GM19240 (cell line): ENCODE results near the gene LBHD2.

Experiments used
- DNase-seq: peaks from one replicate; pipeline ENCODE4 v3.0.0; 2011; ENCODE audit warnings: low spot score; ENCODE audit not compliant: insufficient read length

LBHD2 gene

GRCh38 chr14:103068351-103069073 is 15.5 kb upstream of the LBHD2 start:
- no peak for DNase-seq

GRCh38 chr14:103070263-103070885 is 13.6 kb upstream of the LBHD2 start:
- DNase-seq, result no peak

- DNase-seq, result no peak
Measured at GRCh38 chr14:103070971-103071542, 13.0 kb upstream of the LBHD2 start.

- DNase-seq, result no peak
Measured at GRCh38 chr14:103071544-103072251, 12.3 kb upstream of the LBHD2 start.

GRCh38 chr14:103072595-103073366 is 11.2 kb upstream of the LBHD2 start:
- no peak for DNase-seq

GRCh38 chr14:103073367-103073875 is 10.6 kb upstream of the LBHD2 start:
- DNase-seq, result no peak

- DNase-seq, result no peak
Measured at GRCh38 chr14:103073876-103074728, 9.9 kb upstream of the LBHD2 start.

- DNase-seq, result no peak
Measured at GRCh38 chr14:103074729-103075367, 9.2 kb upstream of the LBHD2 start.

- peak; percentile 96 for DNase-seq
Measured at GRCh38 chr14:103078420-103078749, 5.6 kb upstream of the LBHD2 start.

GRCh38 chr14:103078860-103079587 is 5.0 kb upstream of the LBHD2 start:
- no peak for DNase-seq

GRCh38 chr14:103081951-103082350 is 2.1 kb upstream of the LBHD2 start:
- DNase-seq, result no peak

- no peak for DNase-seq
Measured at GRCh38 chr14:103085106-103086091, 1.4 kb downstream of the LBHD2 start.

- no peak for DNase-seq
Measured at GRCh38 chr14:103086771-103087342, 2.8 kb downstream of the LBHD2 start.

- no peak for DNase-seq
Measured at GRCh38 chr14:103087343-103087835, 3.4 kb downstream of the LBHD2 start.

GRCh38 chr14:103088921-103089320 is 4.9 kb downstream of the LBHD2 start:
- no peak for DNase-seq

GRCh38 chr14:103089386-103090335 is 5.7 kb downstream of the LBHD2 start:
- no peak for DNase-seq
